Ovary (tissue), 3 donors: ENCODE measurements around the gene PRRC2A.

Experiments
- CTCF ChIP-seq, 3 donors: fragments of 450-650 bp in 2 of 3; fragments of 200-600 bp in 1 of 3; IDR thresholded peaks; one replicate each; pipeline versions ENCODE4 v1.5.1 to v1.8.0; 2016 to 2022; ENCODE audit warnings: antibody characterized with exemption in 3 of 3, mild to moderate bottlenecking in 1 of 3
- EP300 ChIP-seq: sonication (generic); formaldehyde crosslinking; IDR thresholded peaks from one replicate; pipeline ENCODE4 v1.6.1; 2017; ENCODE audit warnings: antibody characterized with exemption
- donor health status: DM: no; HTN: no; CAD: no.

GRCh38 chr6:31639043-31639442 lies 18.5 kb downstream of the PRRC2A start:
- no peak for TF ChIP-seq CTCF (IDR thresholded peaks at IDR 0.05)
- TF ChIP-seq EP300 = no peak
